ENCODE data around the gene KCNK5. TPM values are rescaled to one million over a fixed set of nuclear protein-coding genes. Genes with fewer than 3 reads are reported as not detected.

Gene KCNK5
- total and polyA plus RNA-seq, 11 donors = 0.08 to 2.1 (median 0.27) TPM

DNA sequence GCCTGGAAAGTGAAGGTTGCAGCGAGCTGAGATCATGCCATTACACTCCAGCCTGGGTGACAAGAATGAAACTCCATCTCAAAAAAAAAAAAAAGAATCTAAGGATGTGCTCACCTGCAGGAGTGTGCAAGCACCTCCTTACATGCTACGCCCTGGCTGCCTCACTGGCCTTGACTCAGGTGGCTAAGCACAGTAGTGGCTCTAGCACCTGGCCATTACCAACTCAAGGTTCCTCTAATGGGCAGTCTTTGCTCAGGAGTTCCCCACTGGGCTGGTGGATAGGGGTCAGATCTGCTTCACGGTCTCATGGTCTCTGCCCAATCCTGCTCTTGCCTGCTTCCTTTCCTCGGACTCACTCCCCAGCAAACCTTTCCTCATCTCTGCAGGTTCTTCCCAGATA is 45.2 kb upstream of the KCNK5 start:
- intact Hi-C loops (cut with DNase I) = no loop called here
- no peak for TF ChIP-seq POLR2A (IDR thresholded peaks at IDR 0.05)
- TF ChIP-seq, protein P1, sequence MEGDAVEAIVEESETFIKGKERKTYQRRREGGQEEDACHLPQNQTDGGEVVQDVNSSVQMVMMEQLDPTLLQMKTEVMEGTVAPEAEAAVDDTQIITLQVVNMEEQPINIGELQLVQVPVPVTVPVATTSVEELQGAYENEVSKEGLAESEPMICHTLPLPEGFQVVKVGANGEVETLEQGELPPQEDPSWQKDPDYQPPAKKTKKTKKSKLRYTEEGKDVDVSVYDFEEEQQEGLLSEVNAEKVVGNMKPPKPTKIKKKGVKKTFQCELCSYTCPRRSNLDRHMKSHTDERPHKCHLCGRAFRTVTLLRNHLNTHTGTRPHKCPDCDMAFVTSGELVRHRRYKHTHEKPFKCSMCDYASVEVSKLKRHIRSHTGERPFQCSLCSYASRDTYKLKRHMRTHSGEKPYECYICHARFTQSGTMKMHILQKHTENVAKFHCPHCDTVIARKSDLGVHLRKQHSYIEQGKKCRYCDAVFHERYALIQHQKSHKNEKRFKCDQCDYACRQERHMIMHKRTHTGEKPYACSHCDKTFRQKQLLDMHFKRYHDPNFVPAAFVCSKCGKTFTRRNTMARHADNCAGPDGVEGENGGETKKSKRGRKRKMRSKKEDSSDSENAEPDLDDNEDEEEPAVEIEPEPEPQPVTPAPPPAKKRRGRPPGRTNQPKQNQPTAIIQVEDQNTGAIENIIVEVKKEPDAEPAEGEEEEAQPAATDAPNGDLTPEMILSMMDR (IDR thresholded peaks at IDR 0.05) = no peak
- no peak for DNase-seq
- no peak for ATAC-seq
- no peak overlapping the region for H3K4me3 ChIP-seq
- peaks cover 0 to 7% (median 0%) of the 10 kb centered on the region in 9 donors for H3K27me3 ChIP-seq
- 62 to 69% (median 65%) methylated on average over 4 of the region's 4 CpGs for WGBS, 4 donors
- no peaks in the 10 kb centered on the region for H3K9me3 ChIP-seq
- no peaks in the 10 kb centered on the region for H3K4me1 ChIP-seq
- H3K36me3 ChIP-seq = no peaks in the 10 kb centered on the region
- no peak overlapping the region for H3K27ac ChIP-seq

DNA sequence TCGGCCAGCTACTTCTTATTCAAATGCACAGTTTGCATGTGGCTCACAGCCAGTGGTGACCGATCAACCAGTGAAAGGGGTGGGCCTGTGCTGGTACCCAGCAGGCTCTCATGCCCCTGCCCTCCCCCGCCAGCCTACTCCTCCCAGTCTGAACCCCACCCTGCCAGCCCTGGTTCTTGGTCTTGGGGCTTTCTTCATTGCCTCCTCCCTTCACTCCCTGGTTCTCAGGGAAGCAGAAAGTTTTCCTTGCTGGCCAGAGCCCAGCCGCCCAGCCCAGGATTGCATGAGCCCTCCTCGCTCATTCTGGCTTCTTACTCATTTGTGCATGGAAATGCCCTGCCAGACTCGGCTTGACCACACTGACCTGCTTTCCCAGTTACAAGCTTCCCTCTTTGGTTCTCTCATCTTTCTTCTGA is 44.1 kb upstream of the KCNK5 start:
- 53 to 68% (median 57%) methylated on average over 6 of the region's 6 CpGs for WGBS, 4 donors
- ATAC-seq (no peak), DNase-seq (no peak)
- no peak for TF ChIP-seq POLR2A (IDR thresholded peaks at IDR 0.05)
- TF ChIP-seq, protein P1 (IDR thresholded peaks at IDR 0.05) = no peak
- intact Hi-C loops (cut with DNase I) = no loop called here
- Histone ChIP-seq H3K4me1 (no peaks in the 10 kb centered on the region), H3K27ac (no peak overlapping the region), H3K4me3 (no peak overlapping the region), H3K9me3 (no peaks in the 10 kb centered on the region), H3K36me3 (no peaks in the 10 kb centered on the region), H3K27me3 (peaks cover 0 to 7% (median 0%) of the 10 kb centered on the region in 9 donors)

DNA sequence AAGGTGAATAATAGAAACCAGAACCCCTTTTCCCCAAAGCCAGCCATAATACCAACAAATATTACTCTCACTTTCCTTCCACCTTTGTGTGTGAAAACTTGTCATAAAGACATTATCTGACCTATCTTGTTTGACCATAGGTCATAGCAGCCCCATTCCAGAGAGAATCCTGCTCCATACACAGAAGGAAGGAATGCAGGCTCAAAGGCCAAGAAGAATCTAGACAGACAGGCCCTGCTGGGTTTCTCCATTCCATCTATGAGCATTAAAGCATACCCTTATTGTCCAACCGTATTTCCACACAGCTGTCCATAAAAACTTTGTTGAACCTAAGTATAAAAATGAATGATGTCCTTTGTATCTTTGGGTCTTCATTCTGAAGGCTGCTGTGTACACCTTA is 40.7 kb upstream of the KCNK5 start:
- intact Hi-C loops (cut with DNase I) = no loop called here
- Histone ChIP-seq H3K9me3 (no peaks in the 10 kb centered on the region), H3K36me3 (no peaks in the 10 kb centered on the region), H3K4me1 (no peaks in the 10 kb centered on the region), H3K27me3 (peaks cover 0 to 6% (median 0%) of the 10 kb centered on the region in 9 donors), H3K27ac (no peak overlapping the region), H3K4me3 (no peak overlapping the region)
- ATAC-seq (no peak), DNase-seq (no peak)
- TF ChIP-seq, protein P1 (IDR thresholded peaks at IDR 0.05) = no peak
- TF ChIP-seq POLR2A (IDR thresholded peaks at IDR 0.05) = no peak
- 86 to 90% (median 89%) methylated on average over 1 of the region's 1 CpG for WGBS, 4 donors

DNA sequence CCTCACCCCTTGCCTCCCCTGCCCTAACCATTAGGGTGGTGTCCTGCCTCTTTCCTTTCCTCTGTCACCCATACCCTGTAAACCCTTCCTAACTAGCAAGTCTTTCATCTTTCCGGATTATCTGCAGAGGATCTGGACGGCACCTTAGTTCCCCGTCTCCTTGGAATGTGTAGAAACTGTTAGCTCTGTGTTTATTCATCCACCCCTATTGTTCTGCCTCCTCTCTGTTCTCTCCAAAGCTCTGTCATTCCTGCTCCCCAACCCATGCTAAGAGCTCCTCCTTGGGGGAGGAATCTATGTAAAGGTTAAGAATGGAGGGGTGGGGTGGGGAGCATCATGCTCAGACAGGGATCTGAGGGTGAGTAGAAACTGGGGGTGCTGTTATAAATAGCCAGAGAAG is 39.4 kb upstream of the KCNK5 start:
- intact Hi-C loops (cut with DNase I) = no loop called here
- TF ChIP-seq POLR2A (IDR thresholded peaks at IDR 0.05) = no peak
- TF ChIP-seq, protein P1 (IDR thresholded peaks at IDR 0.05) = no peak
- ATAC-seq (no peak), DNase-seq (no peak)
- 59 to 68% (median 61%) methylated on average over 3 of the region's 3 CpGs for WGBS, 4 donors
- H3K4me3 ChIP-seq = no peak overlapping the region
- no peaks in the 10 kb centered on the region for H3K36me3 ChIP-seq
- H3K27ac ChIP-seq = no peak overlapping the region
- no peaks in the 10 kb centered on the region for H3K9me3 ChIP-seq
- H3K27me3 ChIP-seq = no peaks in the 10 kb centered on the region
- no peaks in the 10 kb centered on the region for H3K4me1 ChIP-seq
